Right lobe of liver (tissue), 4 donors: ENCODE data around the gene NCOA3.

Source experiments
- POLR2A ChIP-seq: fragments of 450-650 bp; IDR thresholded peaks from one replicate; pipeline ENCODE4 v1.6.1; 2017; ENCODE audit warnings: antibody characterized with exemption, mild to moderate bottlenecking
- TF ChIP-seq, protein P1 (sequence below), 4 donors: fragments of 200-600 bp in 3 of 4; fragments of 450-650 bp in 1 of 4; IDR thresholded peaks; one replicate each; pipeline versions ENCODE4 v1.5.1 to v1.8.0; 2016 to 2022; ENCODE audit warnings: antibody characterized with exemption in 4 of 4, mild to moderate bottlenecking in 2 of 4
- donor health status: DM: no; HTN: no; CAD: no.
- donor health status: DM: no; HTN: no; CAD: no.
- donor health status: DM: no; HTN: yes; CAD: no.

DNA sequence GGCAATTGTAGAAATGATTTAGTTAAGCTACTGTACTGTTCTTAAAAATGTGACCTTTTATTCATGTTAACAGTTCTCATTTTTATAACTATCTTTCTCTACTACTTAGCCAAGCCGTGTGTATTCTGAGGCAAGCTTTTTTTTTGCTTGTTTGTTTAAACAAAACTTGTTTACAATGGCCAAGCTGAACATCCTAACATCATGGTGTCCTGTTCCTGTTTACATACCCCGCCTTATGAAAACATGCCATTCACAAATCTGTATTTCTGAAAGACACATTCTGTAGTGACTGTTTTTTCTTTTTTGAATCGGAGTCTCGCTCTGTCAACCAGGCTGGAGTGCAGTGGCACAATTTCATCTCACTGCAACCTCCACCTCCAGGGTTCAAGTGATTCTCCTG, 140.9 kb downstream of the NCOA3 start:
- TF ChIP-seq, protein P1, sequence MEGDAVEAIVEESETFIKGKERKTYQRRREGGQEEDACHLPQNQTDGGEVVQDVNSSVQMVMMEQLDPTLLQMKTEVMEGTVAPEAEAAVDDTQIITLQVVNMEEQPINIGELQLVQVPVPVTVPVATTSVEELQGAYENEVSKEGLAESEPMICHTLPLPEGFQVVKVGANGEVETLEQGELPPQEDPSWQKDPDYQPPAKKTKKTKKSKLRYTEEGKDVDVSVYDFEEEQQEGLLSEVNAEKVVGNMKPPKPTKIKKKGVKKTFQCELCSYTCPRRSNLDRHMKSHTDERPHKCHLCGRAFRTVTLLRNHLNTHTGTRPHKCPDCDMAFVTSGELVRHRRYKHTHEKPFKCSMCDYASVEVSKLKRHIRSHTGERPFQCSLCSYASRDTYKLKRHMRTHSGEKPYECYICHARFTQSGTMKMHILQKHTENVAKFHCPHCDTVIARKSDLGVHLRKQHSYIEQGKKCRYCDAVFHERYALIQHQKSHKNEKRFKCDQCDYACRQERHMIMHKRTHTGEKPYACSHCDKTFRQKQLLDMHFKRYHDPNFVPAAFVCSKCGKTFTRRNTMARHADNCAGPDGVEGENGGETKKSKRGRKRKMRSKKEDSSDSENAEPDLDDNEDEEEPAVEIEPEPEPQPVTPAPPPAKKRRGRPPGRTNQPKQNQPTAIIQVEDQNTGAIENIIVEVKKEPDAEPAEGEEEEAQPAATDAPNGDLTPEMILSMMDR (IDR thresholded peaks at IDR 0.05), result no peak
- TF ChIP-seq POLR2A, result no peak
